ENCODE results near the gene SPTBN1. TPM values are rescaled to one million over a fixed set of nuclear protein-coding genes. Genes with fewer than 3 reads are reported as not detected.

SPTBN1 gene
- total and polyA plus RNA-seq, 2 experiments from 2014 or later: 58.1 to 204 TPM

DNA sequence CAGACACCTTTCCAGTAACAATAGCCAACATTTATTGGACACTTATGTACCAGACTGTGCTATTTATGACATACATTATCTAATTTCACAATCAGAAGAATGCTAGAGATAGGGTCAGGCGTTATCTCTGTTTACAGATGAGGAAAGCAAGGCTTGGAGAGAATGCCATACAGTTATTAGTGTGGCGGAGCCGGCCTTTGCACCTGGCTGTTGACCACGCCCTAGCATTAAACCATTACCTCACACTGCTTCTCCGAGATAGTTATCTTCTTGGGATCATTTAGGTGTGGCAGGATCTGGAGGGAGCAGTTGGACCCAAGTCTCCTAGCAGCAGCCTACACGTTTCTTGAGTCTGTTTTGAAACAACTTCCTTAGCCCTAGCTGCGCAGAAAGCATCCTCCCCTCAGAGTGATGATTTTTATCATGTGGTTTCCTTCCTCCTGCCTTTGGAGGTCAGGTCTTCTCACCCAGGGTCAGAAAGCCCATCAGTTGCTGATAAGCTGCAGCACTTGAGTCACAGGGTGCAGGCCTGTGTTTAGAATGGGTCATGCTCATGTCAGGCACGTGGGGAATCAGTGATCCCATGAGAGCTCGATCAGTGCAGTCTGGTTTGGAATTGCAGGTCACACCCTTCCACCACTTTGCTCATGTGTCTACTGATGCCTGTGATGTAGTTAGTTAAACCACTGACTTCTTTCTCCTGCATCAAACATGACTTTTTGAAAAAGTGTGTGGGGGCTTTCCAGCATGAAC, 118.2 kb downstream of the SPTBN1 start:
- H2AFZ ChIP-seq: no peak overlapping the region
- no peaks in the 10 kb centered on the region for H3K27me3 ChIP-seq (ENCODE audit: insufficient read depth)
- no peak for TF ChIP-seq JUNB (IDR thresholded peaks at IDR 0.05; ENCODE audit: unreplicated experiment)
- TF ChIP-seq POLR2AphosphoS5 (IDR thresholded peaks at IDR 0.05; ENCODE audit: low read depth): no peak
- TF ChIP-seq, protein P1, sequence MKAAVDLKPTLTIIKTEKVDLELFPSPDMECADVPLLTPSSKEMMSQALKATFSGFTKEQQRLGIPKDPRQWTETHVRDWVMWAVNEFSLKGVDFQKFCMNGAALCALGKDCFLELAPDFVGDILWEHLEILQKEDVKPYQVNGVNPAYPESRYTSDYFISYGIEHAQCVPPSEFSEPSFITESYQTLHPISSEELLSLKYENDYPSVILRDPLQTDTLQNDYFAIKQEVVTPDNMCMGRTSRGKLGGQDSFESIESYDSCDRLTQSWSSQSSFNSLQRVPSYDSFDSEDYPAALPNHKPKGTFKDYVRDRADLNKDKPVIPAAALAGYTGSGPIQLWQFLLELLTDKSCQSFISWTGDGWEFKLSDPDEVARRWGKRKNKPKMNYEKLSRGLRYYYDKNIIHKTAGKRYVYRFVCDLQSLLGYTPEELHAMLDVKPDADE (IDR thresholded peaks at IDR 0.05): no peak
- TF ChIP-seq, protein P2, sequence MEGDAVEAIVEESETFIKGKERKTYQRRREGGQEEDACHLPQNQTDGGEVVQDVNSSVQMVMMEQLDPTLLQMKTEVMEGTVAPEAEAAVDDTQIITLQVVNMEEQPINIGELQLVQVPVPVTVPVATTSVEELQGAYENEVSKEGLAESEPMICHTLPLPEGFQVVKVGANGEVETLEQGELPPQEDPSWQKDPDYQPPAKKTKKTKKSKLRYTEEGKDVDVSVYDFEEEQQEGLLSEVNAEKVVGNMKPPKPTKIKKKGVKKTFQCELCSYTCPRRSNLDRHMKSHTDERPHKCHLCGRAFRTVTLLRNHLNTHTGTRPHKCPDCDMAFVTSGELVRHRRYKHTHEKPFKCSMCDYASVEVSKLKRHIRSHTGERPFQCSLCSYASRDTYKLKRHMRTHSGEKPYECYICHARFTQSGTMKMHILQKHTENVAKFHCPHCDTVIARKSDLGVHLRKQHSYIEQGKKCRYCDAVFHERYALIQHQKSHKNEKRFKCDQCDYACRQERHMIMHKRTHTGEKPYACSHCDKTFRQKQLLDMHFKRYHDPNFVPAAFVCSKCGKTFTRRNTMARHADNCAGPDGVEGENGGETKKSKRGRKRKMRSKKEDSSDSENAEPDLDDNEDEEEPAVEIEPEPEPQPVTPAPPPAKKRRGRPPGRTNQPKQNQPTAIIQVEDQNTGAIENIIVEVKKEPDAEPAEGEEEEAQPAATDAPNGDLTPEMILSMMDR (conservative IDR thresholded peaks at IDR 0.05; ENCODE audit: low read depth in 2 of 2): no peak
- TF ChIP-seq EZH2 (IDR thresholded peaks at IDR 0.05; ENCODE audit: low read depth, unreplicated experiment): no peak
- 0 out of 2 replicates have a peak overlapping the region, but pooled peaks have one; percentile 42 for H3K4me2 ChIP-seq
- H3K4me3 ChIP-seq: no peak overlapping the region
- peaks cover 100% of the 10 kb centered on the region for H3K79me2 ChIP-seq (replicated peaks; ENCODE audit: insufficient read depth)
- Mint-ChIP-seq H3K9me3 (peaks cover 6% of the 10 kb centered on the region), H3K27me3 (ENCODE audit: insufficient read depth, low read depth, poor library complexity) (peaks cover 5% of the 10 kb centered on the region), H3K27ac (no peak overlapping the region), H3K4me1 (peaks cover 82% of the 10 kb centered on the region), H3K4me3 (no peak overlapping the region), H3K36me3 (ENCODE audit: low read depth) (peaks cover 18% of the 10 kb centered on the region)
- H3K4me1 ChIP-seq (ENCODE audit: insufficient read depth): peaks cover 89% of the 10 kb centered on the region
- no peaks in the 10 kb centered on the region for H3F3A ChIP-seq (replicated peaks; ENCODE audit: low read depth)
- DNase-seq (ENCODE audit: low spot score) (no peak), ATAC-seq (no peak)
- no peaks in the 10 kb centered on the region for H3K9me2 ChIP-seq (ENCODE audit: insufficient read depth)
- H4K20me1 ChIP-seq (replicated peaks; ENCODE audit: insufficient read depth): peaks cover 97% of the 10 kb centered on the region
- H3K36me3 ChIP-seq (ENCODE audit: insufficient read depth): no peaks in the 10 kb centered on the region
- no peak overlapping the region for H3K27ac ChIP-seq (ENCODE audit: low read depth)

DNA sequence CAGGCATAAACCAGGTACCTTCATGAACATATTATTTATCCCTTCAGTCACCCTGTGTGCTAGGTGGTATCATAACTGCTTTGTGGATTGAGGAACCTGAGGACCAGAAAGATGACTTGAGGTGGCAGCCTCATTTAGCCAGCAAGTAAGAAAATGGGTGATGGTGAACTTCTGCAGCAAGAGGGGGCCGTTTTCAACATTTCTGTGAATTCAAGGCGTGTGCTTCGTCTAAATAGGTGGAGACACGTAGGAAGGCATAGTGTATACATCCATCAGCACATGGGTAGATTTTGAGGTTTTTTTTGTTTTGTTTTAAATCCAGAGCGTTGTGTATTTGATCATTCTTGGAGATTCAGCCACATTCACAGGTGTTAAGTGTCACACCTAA, 118.7 kb downstream of the SPTBN1 start:
- Histone ChIP-seq H3K79me2 (replicated peaks; ENCODE audit: insufficient read depth) (peaks cover 100% of the 10 kb centered on the region), H3K36me3 (ENCODE audit: insufficient read depth) (no peaks in the 10 kb centered on the region), H3F3A (replicated peaks; ENCODE audit: low read depth) (no peaks in the 10 kb centered on the region), H3K4me3 (no peak overlapping the region), H3K27ac (ENCODE audit: low read depth) (no peak overlapping the region), H4K20me1 (replicated peaks; ENCODE audit: insufficient read depth) (peaks cover 96% of the 10 kb centered on the region), H3K9me2 (ENCODE audit: insufficient read depth) (no peaks in the 10 kb centered on the region), H3K4me1 (ENCODE audit: insufficient read depth) (peaks cover 89% of the 10 kb centered on the region), H3K27me3 (ENCODE audit: insufficient read depth) (no peaks in the 10 kb centered on the region), H2AFZ (no peak overlapping the region), H3K4me2 (peak overlapping the region; percentile 42; the same call in 1 of the 2 replicates)
- ATAC-seq (no peak), DNase-seq (ENCODE audit: low spot score) (no peak)
- no peak overlapping the region for H3K27ac Mint-ChIP-seq
- H3K4me3 Mint-ChIP-seq: no peak overlapping the region
- peaks cover 18% of the 10 kb centered on the region for H3K36me3 Mint-ChIP-seq (ENCODE audit: low read depth)
- peaks cover 6% of the 10 kb centered on the region for H3K9me3 Mint-ChIP-seq
- peaks cover 5% of the 10 kb centered on the region for H3K27me3 Mint-ChIP-seq (ENCODE audit: insufficient read depth, low read depth, poor library complexity)
- H3K4me1 Mint-ChIP-seq: peaks cover 82% of the 10 kb centered on the region
- no peak for TF ChIP-seq EZH2phosphoT487 (IDR thresholded peaks at IDR 0.05; ENCODE audit: unreplicated experiment)
- no peak for TF ChIP-seq ZNF114 (CRISPR knock-in tag; IDR thresholded peaks at IDR 0.05)
- TF ChIP-seq, protein P2 (conservative IDR thresholded peaks at IDR 0.05; ENCODE audit: low read depth in 2 of 2): peak in 1 of 2 experiments; percentile 28; a peak in 2 of 4 replicates
- TF ChIP-seq, protein P3, sequence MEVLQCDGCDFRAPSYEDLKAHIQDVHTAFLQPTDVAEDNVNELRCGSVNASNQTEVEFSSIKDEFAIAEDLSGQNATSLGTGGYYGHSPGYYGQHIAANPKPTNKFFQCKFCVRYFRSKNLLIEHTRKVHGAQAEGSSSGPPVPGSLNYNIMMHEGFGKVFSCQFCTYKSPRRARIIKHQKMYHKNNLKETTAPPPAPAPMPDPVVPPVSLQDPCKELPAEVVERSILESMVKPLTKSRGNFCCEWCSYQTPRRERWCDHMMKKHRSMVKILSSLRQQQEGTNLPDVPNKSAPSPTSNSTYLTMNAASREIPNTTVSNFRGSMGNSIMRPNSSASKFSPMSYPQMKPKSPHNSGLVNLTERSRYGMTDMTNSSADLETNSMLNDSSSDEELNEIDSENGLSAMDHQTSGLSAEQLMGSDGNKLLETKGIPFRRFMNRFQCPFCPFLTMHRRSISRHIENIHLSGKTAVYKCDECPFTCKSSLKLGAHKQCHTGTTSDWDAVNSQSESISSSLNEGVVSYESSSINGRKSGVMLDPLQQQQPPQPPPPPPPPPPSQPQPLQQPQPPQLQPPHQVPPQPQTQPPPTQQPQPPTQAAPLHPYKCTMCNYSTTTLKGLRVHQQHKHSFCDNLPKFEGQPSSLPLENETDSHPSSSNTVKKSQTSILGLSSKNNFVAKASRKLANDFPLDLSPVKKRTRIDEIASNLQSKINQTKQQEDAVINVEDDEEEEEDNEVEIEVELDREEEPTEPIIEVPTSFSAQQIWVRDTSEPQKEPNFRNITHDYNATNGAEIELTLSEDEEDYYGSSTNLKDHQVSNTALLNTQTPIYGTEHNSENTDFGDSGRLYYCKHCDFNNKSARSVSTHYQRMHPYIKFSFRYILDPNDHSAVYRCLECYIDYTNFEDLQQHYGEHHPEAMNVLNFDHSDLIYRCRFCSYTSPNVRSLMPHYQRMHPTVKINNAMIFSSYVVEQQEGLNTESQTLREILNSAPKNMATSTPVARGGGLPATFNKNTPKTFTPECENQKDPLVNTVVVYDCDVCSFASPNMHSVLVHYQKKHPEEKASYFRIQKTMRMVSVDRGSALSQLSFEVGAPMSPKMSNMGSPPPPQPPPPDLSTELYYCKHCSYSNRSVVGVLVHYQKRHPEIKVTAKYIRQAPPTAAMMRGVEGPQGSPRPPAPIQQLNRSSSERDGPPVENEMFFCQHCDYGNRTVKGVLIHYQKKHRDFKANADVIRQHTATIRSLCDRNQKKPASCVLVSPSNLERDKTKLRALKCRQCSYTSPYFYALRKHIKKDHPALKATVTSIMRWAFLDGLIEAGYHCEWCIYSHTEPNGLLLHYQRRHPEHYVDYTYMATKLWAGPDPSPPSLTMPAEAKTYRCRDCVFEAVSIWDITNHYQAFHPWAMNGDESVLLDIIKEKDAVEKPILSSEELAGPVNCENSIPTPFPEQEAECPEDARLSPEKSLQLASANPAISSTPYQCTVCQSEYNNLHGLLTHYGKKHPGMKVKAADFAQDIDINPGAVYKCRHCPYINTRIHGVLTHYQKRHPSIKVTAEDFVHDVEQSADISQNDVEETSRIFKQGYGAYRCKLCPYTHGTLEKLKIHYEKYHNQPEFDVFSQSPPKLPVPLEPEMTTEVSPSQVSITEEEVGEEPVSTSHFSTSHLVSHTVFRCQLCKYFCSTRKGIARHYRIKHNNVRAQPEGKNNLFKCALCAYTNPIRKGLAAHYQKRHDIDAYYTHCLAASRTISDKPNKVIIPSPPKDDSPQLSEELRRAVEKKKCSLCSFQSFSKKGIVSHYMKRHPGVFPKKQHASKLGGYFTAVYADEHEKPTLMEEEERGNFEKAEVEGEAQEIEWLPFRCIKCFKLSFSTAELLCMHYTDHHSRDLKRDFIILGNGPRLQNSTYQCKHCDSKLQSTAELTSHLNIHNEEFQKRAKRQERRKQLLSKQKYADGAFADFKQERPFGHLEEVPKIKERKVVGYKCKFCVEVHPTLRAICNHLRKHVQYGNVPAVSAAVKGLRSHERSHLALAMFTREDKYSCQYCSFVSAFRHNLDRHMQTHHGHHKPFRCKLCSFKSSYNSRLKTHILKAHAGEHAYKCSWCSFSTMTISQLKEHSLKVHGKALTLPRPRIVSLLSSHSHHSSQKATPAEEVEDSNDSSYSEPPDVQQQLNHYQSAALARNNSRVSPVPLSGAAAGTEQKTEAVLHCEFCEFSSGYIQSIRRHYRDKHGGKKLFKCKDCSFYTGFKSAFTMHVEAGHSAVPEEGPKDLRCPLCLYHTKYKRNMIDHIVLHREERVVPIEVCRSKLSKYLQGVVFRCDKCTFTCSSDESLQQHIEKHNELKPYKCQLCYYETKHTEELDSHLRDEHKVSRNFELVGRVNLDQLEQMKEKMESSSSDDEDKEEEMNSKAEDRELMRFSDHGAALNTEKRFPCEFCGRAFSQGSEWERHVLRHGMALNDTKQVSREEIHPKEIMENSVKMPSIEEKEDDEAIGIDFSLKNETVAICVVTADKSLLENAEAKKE (CRISPR knock-in tag; IDR thresholded peaks at IDR 0.05): no peak
- no peak for TF ChIP-seq STAT1 (IDR thresholded peaks at IDR 0.05; ENCODE audit: unreplicated experiment)

Measured in GM23338 (cell line).